GM12865 (cell line): ENCODE measurements around the gene COL18A1.

ENCODE experiments used
- DNase-seq: peaks from one replicate; pipeline ENCODE4 v3.0.0; 2010; ENCODE audit warnings: low read depth
- H3K4me3 ChIP-seq: 2 replicates; pipeline ENCODE4 v1.5.1; 2011; ENCODE audit warnings: mild to moderate bottlenecking, low read depth, low read length, control low read depth
- TF ChIP-seq, protein P1 (sequence below): IDR thresholded peaks from 2 replicates; pipeline ENCODE4 v1.5.1; 2011; ENCODE audit warnings: low read length, control low read depth, low read depth, inconsistent platforms; ENCODE audit not compliant: insufficient read depth; ENCODE audit errors: missing control alignments

COL18A1 gene

DNA sequence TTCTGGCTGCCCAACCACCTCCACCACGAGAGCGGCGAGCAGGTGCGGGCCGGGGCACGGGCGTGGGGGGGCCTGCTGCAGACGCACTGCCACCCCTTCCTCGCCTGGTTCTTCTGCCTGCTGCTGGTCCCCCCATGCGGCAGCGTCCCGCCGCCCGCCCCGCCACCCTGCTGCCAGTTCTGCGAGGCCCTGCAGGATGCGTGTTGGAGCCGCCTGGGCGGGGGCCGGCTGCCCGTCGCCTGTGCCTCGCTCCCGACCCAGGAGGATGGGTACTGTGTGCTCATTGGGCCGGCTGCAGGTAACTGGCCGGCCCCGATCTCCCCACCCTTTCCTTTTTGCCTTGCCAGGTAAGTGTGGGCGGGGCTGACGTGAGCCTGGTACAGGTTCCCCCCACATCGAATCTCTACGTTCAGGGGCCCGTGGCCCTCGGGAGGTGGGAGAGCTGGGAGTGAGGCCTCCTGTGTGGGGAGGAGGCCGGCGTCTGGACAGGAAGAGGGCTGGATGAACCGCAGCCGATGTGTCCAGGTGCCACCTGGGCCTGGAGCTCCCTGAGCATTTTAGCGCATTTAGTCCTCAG is 51.7 kb downstream of the COL18A1 start:
- TF ChIP-seq, protein P1, sequence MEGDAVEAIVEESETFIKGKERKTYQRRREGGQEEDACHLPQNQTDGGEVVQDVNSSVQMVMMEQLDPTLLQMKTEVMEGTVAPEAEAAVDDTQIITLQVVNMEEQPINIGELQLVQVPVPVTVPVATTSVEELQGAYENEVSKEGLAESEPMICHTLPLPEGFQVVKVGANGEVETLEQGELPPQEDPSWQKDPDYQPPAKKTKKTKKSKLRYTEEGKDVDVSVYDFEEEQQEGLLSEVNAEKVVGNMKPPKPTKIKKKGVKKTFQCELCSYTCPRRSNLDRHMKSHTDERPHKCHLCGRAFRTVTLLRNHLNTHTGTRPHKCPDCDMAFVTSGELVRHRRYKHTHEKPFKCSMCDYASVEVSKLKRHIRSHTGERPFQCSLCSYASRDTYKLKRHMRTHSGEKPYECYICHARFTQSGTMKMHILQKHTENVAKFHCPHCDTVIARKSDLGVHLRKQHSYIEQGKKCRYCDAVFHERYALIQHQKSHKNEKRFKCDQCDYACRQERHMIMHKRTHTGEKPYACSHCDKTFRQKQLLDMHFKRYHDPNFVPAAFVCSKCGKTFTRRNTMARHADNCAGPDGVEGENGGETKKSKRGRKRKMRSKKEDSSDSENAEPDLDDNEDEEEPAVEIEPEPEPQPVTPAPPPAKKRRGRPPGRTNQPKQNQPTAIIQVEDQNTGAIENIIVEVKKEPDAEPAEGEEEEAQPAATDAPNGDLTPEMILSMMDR = no peak
- no peak for DNase-seq
- no peak overlapping the region for H3K4me3 ChIP-seq

GRCh38 chr21:45457161-45457831 is 52.3 kb downstream of the COL18A1 start:
- TF ChIP-seq, protein P1 = no peak
- DNase-seq = no peak
- H3K4me3 ChIP-seq = no peak overlapping the region

DNA sequence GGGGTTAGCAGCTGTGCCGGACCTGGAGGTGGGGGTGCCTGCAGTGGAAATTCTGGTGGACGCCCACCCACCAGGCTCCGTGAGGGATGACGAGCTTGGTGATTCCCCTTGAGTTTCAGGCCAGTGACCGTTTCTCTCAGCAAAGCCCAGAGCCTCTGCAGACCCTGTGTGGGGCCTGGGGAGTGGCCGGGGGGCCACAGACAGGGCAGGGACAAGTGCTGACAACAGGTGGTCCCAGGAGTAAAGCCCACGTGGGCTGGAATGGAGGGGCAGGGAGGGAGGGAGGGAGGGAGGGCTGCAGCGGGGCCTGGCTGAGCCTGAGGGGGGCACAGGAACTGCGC is 52.8 kb downstream of the COL18A1 start:
- TF ChIP-seq, protein P1 = no peak
- DNase-seq = no peak

GRCh38 chr21:45458281-45459170 is 53.6 kb downstream of the COL18A1 start:
- TF ChIP-seq, protein P1 = no peak
- no peak for DNase-seq
- H3K4me3 ChIP-seq = no peak overlapping the region

More for the DNA sequence above, 52.8 kb downstream of the COL18A1 start:
- H3K4me3 ChIP-seq = no peak overlapping the region

DNA sequence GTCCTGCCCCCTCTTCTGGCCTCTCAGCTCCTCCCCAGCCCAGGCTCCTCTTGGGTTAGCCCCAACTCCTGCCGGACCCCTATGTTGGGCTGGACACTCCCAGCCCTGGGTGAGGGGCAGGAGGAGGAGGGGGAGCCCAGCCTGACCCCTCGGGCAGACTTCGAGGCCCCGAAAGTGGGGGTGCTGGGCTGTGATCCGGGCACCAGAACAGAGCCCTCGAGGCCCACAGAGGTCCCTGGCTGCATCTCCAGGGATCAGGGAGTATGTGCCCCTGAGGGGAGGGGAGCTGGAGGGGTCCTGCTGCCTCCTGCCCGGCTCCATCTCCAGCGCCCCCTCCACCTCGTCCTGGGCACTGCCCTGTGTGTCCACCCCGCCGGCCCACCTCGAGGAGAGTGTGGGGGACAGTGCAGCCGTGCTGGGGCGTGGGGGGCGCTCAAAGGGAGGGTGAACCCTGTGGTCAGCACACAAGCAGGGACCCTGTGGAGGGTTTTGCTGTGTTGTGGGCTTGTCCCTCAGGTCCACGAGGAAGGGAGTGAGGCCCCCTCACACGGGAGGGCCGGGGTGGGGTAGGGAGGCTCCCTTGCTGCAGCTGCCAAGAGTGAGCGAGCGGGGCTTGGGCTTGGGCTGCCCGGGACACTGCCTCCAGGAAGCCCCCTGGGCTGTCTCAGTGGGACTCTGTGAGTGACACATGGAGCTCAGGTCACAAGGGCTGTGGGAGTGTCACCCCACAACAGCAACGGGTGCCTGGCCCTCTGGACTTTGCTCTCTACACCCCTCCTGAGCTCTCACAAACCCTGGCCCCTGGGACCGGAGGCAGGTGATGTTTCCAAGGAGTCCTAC is 54.4 kb downstream of the COL18A1 start:
- TF ChIP-seq, protein P1 = no peak
- no peak for DNase-seq
- no peak overlapping the region for H3K4me3 ChIP-seq

DNA sequence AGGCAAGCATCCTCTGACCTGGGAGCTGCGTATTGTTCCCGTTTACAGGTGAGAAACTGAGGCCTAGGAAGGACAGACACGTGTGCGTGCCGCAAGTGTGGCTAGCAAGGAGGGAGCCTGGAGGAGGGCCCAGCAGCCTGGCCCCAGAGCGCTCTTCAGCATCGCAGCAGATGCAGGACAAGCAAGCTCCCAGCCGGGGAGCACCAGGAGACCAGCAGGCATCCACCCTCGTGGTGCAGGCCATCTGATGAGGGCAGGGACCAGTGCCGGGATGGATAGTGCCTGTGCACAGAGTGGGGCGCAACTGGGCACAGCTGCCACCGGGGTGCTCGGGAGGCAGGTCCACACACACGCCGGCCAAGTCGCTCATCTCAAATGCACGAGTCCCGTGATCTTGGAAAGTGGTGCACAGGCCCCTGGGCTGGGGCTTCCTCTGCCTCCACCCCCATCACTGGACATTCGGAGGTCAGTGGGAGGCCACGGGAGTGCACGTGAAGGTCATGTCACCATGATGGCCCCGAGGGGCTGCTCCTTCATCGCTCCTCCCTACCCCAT is 55.1 kb downstream of the COL18A1 start:
- TF ChIP-seq, protein P1 = no peak

More for the DNA sequence above, 55.1 kb downstream of the COL18A1 start:
- DNase-seq = no peak
- H3K4me3 ChIP-seq = no peak overlapping the region
